GM12878 (cell line): Measurements from ENCODE around the gene GJD3. TPM values are rescaled to one million over a fixed set of nuclear protein-coding genes. Genes with fewer than 3 reads are reported as not detected.

Experiments used
- ATAC-seq: fragments of 200-7000 bp; cut with Tn5 transposase; 3 replicates; pipeline ENCODE4 v1.9.1; 2020; ENCODE audit warnings: mild to moderate bottlenecking, moderate library complexity
- BruUV-seq: library from RNA; stranded (reverse); fragments of 400-500 nt; replicated peaks from 2 replicates; lab custom pipeline; 2021; lab: Mats Ljungman, UMichigan
- CTCF ChIA-PET: fragments of 300-600 bp; sonication (Branson Sonifier 250); formaldehyde crosslinking; extraction: SDS; loops from one replicate; lab custom pipeline; 2021; ENCODE audit warnings: inconsistent platforms; lab: Yijun Ruan, JAX
- POLR2A ChIA-PET: fragments of 350-600 bp; formaldehyde crosslinking; extraction: SDS; loops from one replicate; lab custom pipeline; 2021; ENCODE audit warnings: inconsistent platforms; lab: Charles Lee
- RAD21 ChIA-PET: fragments of 300-600 bp; sonication (Branson Sonifier 250); formaldehyde crosslinking; loops from one replicate; lab custom pipeline; 2023; ENCODE audit warnings: antibody characterized with exemption; ENCODE audit not compliant: unreplicated experiment; lab: Charles Lee
- SMC1A ChIA-PET: fragments of 300-600 bp; sonication (Branson Sonifier 250); formaldehyde crosslinking; loops from one replicate; lab custom pipeline; 2023; ENCODE audit not compliant: unreplicated experiment, uncharacterized antibody; lab: Charles Lee
- DNase-seq: peaks from one replicate; pipeline ENCODE4 v3.0.0-alpha.2; 2011; ENCODE audit warnings: low read depth, low spot score
- FAIRE-seq: peaks from 3 replicates; lab custom pipeline; 2011; peaks lifted over from hg19 to GRCh38; lab: Jason Lieb, UNC
- H2AFZ ChIP-seq: 2 replicates; pipeline ENCODE4 v1.6.0; 2011; ENCODE audit warnings: low read depth, low read length, control low read depth; ENCODE audit not compliant: control insufficient read depth
- H3K27ac ChIP-seq: 2 replicates; pipeline ENCODE4 v1.5.1; 2011; ENCODE audit warnings: control low read depth; ENCODE audit not compliant: control insufficient read depth, insufficient read depth
- H3K27me3 ChIP-seq, 2 experiments: replicated peaks in 1 of 2; 2 replicates each; pipeline versions ENCODE4 v1.6.0 to v1.6.1; 2011; ENCODE audit warnings: low read length in 1 of 2; ENCODE audit not compliant: control insufficient read depth in 2 of 2, insufficient read depth in 2 of 2
- H3K36me3 ChIP-seq, 2 experiments: 2 replicates each; pipeline ENCODE4 v1.5.1; 2011; ENCODE audit warnings: low read length in 1 of 2; ENCODE audit not compliant: control insufficient read depth in 2 of 2, insufficient read depth in 2 of 2
- H3K4me1 ChIP-seq: 2 replicates; pipeline ENCODE4 v1.6.1; 2011; ENCODE audit warnings: mild to moderate bottlenecking, low read length, moderate library complexity, mixed read lengths; ENCODE audit not compliant: control insufficient read depth, insufficient read depth
- H3K4me2 ChIP-seq: 2 replicates; pipeline ENCODE4 v1.6.0; 2011; ENCODE audit warnings: control low read depth; ENCODE audit not compliant: control insufficient read depth, insufficient read depth
- H3K4me3 ChIP-seq: fragments of 200-600 bp; sonication (generic); 2 replicates; pipeline ENCODE4 v1.5.1; 2016
- H3K79me2 ChIP-seq: 2 replicates; pipeline ENCODE4 v1.6.0; 2011; ENCODE audit warnings: low read length; ENCODE audit not compliant: control insufficient read depth, insufficient read depth
- H3K9ac ChIP-seq: 2 replicates; pipeline ENCODE4 v1.8.0; 2011; ENCODE audit warnings: low read length, control low read depth, mixed read lengths; ENCODE audit not compliant: control insufficient read depth, insufficient read depth
- H3K9me3 ChIP-seq: replicated peaks from 3 replicates; pipeline ENCODE4 v1.5.1; 2011; ENCODE audit warnings: mild to moderate bottlenecking, low read length; ENCODE audit not compliant: control insufficient read depth, insufficient read depth
- H4K20me1 ChIP-seq: 2 replicates; pipeline ENCODE4 v1.6.0; 2011; ENCODE audit not compliant: control insufficient read depth, insufficient read depth
- SPI1 ChIP-seq: IDR thresholded peaks from 2 replicates; pipeline ENCODE4 v1.6.1; 2011; ENCODE audit warnings: low read depth, mild to moderate bottlenecking, low read length, moderate library complexity, borderline replicate concordance; ENCODE audit not compliant: insufficient read depth
- ZNF592 ChIP-seq: fragments of 450-650 bp; IDR thresholded peaks from 2 replicates; pipeline ENCODE4 v1.6.1; 2017; ENCODE audit warnings: mild to moderate bottlenecking, moderate library complexity
- WGBS: methylation state at CpG from one replicate; pipeline ENCODE4 v1.1.6; 2016; ENCODE audit warnings: low lambda C conversion rate; ENCODE audit not compliant: insufficient replicate concordance, insufficient coverage; ENCODE audit errors: missing lambda C conversion rate; 5-methylcytosine and 5-hydroxymethylcytosine counted together
- in situ Hi-C: fragments of 300-500 bp; cut with MboI; formaldehyde crosslinking; loops from 9 replicates; pipeline ENCODE4 v1.14.3; 2018; ENCODE audit warnings: mixed read lengths
- intact Hi-C: fragments of 100-400 bp; cut with micrococcal nuclease; formaldehyde crosslinking; loops from one replicate; pipeline ENCODE4 v1.14.2; 2022; ENCODE audit not compliant: unreplicated experiment
- polyA plus RNA-seq, 11 experiments: library from polyadenylated mRNA; depleted of rRNA in 4 of 11; unstranded in 6 of 11; stranded (reverse) in 5 of 11; fragments of >200 nt; fragmentation: Nextera tagmentation in 4 of 11; fragmentation: Illumina TruSeq in 1 of 11; extraction: Ambion mirVana in 4 of 11; extraction: Trizol in 1 of 11; gene quantifications; 1 replicate in 1 of 11; 2 replicates in 10 of 11; pipeline versions ENCODE4 v1.2.1 to v1.2.3, GENCODE V29; 2011 to 2016; ENCODE audit warnings: inconsistent platforms in 2 of 11, missing spikeins in 2 of 11, low read depth in 1 of 11
- total RNA-seq, 4 experiments: library from RNA; depleted of rRNA in 3 of 4; stranded (reverse); fragments of >200 nt in 3 of 4; fragmentation: Illumina TruSeq in 1 of 4; extraction: Trizol in 1 of 4; gene quantifications; 2 replicates each; pipeline versions ENCODE4 v1.2.1 to v1.2.3, GENCODE V29; 2013 to 2021

The GJD3 gene
- total and polyA plus RNA-seq, 10 of the 15 experiments (the other 5 are each of a cell fraction or from before 2014, with no cell fraction given): 1.6 TPM; not detected in 9

GRCh38 chr17:40352779-40353394 lies 11.7 kb downstream of the GJD3 start:
- in situ Hi-C loops: loop anchor here (5.0 kb wide), 1 partner anchor 51 kb away; no protein-coding TSS in a partner anchor
- no peaks in the 10 kb centered on the region for H4K20me1 ChIP-seq
- BruUV-seq: no TSS peak
- no peaks in the 10 kb centered on the region for H3K9me3 ChIP-seq
- no peak overlapping the region for H3K27ac ChIP-seq
- no peaks in the 10 kb centered on the region for H3K27me3 ChIP-seq
- peaks cover 1% of the 10 kb centered on the region; the same call in 1 of the 2 replicates for H3K79me2 ChIP-seq
- DNase-seq (no peak), ATAC-seq (peak; percentile 39), FAIRE-seq (peak; percentile 69)
- H3K36me3 ChIP-seq: peaks cover 18 to 53% of the 10 kb centered on the region in 2 experiments
- H3K4me3 ChIP-seq: no peak overlapping the region
- POLR2A ChIA-PET: interaction anchor here (0.6 to 1.0 kb wide), 3 partner anchors 28 to 48 kb away, joined by 3 read pairs; no protein-coding TSS in a partner anchor
- 75% methylated on average over 9 of the region's 9 CpGs for WGBS
- H3K9ac ChIP-seq: no peak overlapping the region
- RAD21 ChIA-PET: interaction anchor here (2.1 to 8.2 kb wide), 4 partner anchors 9 to 48 kb away, joined by 4 to 271 read pairs (median 28); partner anchors contain the start of gene RARA
- H3K4me1 ChIP-seq: peaks cover 15% of the 10 kb centered on the region
- SMC1A ChIA-PET: interaction anchor here (0.6 to 5.3 kb wide), 4 partner anchors 26 to 440 kb away, joined by 3 to 142 read pairs (median 8); no protein-coding TSS in a partner anchor
- CTCF ChIA-PET: interaction anchor here (0.6 to 9.1 kb wide), 8 partner anchors 8 to 1192 kb away, joined by 3 to 311 read pairs (median 10); partner anchors contain the start of gene RARA
- H3K4me2 ChIP-seq: no peak overlapping the region
- TF ChIP-seq ZNF592 (no peak), SPI1 (peak; percentile 2; the same call in 1 of the 2 replicates)
- intact Hi-C loops: no loop called here
- no peak overlapping the region for H2AFZ ChIP-seq
